NCI-H146 treated with DMSO at 0.1 percent for 48 hours (cell line): ENCODE measurements around the gene NPRL2.

Source experiments
- DNase-seq: peaks from one replicate; lab custom pipeline; 2025; ENCODE audit not compliant: unreplicated experiment; lab: John Stamatoyannopoulos, UW

NPRL2 gene

DNA sequence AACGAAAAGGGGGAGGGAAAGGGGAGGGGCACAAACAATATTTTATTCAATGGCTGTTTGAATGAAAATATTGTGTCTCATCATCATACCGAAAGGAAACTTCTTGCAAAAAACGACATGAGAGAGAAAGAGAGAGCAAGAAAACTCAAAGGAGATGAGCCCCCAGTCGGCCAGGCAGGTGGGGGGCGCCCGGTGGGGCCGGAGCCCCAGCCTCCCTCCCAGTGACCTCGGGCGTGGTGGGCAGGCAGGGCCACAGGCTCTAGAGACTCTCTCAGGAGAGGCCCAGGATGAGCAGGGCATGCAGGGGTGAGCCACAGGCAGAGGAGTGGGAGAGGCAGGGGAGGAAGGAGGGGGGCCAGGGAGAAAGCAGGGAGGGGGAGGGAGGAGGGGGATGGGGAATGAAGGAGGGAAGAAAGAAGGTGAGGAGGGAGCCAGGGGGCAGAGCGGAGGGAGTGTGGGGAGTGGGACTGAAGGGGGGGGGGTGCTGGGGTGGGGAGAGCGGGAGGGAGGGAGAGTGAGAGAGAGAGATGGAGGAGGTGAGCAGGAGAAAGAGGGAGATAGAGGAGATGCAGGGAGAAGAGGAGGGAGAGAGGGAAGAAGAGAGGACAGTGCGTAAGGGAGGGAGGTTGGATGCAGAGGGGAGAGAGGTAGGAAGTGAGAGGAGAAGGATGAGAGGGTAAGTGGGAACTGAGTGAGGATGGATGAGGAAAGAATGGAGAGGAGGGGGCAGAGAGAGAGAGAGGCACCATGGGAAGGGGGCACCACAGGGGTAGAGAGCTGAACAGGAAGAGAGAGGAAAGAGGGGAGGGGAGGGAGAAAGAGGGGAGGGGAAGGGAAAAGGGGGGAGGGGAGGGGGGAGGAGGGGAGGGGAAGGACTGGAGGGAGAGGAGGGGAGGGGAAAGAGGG lies 22.8 kb upstream of the NPRL2 start:
- no peak for DNase-seq

DNA sequence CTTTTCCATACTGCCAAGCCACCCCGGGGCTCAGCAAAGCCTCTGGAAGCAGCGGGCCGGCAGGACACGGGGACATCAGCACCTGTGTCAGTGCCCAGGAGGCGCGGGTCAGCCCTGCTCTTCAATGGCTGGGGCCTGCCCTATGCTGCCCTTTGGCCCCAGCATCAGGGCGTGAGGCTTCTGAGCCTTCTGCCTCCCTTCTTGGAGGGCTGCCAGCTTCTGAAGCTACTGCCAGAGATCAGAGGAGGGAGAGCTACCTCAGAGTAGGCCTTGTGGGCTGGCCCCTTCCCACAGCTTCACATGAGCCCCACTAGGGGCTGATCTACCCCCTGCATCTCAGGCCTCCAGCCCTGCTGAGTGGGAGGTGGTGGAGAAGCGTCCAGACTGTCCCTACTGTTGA lies 21.8 kb upstream of the NPRL2 start:
- DNase-seq = no peak

DNA sequence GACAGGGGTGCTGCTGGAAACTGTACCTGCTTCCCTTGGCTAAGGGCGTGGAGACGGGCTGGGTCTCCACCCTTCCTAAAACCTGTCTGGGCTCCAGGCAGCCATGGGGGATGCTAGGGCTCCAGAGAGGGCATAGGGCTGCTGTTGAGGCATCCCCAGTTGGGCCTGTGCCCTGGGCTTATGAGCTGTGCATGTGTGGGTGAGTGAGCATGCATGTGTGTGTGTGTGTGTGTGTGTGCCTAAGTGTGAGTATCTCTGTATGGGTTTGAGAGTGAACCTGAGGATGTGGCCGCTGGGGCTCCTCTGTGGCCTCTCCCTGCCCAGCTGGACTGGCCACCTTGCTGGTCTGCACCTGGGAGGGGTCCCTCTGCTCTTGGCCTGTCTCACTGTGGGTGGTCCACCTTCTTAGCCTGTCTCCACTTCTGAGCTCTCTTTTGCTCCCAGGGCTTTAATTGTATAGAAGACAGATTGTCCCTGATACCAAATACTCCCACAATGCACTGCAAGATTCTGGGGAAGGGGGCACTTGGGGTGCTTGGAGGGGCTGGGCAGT lies 20.6 kb upstream of the NPRL2 start:
- no peak for DNase-seq

DNA sequence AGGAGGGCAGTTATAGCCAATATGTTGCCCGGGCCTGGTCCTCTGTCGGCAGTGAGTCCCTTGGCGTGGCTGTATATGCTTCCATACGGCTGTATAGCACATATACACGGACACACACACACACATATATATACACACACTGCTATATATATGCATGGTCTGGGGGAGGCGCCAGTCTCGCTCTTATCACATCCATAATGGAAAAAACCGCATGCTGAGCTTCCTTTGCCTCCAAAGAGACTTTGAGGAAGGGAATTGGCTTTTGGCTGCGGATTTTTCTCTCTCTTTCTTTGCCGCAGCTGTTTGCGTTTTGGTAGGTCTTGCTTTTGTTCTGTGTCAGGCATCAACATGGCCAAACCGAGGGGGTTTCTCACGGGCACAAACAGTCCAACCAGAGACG lies 20.0 kb upstream of the NPRL2 start:
- DNase-seq = no peak

DNA sequence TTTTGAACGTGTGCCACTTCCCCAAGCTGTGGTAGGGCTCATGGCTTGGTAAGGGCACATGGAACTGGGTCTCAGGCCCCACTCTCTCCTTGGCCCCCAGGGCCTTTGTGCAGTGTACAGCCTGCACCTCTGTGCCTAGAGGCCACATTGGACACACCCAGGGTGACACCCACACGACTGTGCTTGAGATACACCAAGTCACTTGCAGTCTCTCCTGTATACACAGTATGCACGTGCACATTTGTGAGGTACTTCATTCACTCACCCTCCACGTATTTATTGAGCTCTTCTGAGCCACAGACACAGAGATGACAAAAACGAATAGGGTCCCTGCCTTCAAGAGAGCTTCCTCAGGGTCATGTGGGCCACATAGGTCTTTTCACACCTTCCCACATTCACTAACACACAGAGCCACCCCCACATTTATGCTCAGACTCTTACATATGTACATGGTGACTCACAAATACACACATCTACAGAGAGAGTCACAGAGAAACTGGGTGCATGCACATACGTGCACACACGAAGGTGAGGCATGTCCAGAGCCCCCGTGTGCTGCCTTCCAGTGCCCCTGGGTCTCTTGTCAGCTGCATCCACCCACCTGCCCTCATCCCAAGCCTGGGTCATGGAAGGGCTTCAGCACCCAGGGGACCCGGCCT lies 18.6 kb upstream of the NPRL2 start:
- DNase-seq = no peak

DNA sequence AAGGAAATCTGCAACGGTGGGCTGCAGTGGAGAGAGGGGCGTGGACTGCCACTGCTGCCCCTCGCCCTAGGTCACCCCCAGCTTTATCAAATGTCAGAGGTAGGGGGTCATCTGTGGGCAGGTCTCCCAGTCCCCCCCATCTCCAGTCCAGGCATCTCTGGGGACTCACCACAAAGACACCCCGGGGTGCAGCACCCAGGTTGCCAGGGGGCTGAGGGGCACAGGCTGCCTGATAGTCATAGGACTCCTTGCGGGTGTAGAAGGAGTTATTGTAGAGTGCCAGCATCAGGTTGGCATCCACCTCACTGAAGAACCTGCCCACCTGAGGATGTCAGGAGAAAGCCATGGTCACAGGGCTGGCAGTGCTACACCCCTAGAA lies 15.3 kb upstream of the NPRL2 start:
- no peak for DNase-seq

DNA sequence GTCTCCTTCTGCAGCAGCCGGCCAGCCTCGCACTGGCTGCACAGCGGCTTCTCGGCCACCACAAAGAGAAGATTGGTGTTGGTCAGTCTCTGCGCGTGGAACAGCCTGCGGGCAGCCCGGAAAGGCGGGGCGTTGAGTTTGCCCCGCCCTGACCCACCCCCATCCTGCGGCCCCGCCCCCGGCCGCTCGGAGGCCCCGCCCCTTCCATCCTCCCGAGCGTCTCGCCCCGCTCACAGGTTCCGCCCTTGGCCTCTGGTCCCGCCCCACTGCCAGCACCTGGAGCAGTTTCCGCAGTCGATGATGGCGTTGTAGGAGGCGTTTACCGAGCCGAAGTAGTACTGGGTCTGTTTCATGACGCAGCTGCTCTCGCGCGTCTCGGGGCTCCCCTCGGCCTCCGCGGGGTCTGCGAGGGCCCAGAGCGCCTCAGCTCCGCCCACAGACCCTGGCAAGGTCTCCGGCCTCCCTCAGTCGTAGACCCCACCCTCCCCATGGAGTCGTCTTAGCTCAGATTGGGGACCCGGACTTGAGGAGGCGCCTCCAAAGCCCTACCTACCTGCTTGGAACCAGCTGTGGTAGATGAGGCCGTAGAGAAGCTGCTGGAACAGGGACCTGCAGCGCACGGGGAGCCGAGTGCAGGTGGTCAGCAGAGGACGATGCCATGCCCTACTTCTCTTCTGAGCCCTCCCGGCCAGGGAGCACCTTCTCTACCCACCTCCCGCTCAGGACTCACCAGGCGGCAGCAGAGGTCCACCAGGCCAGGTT lies 14.7 kb upstream of the NPRL2 start:
- peak; percentile 58 for DNase-seq

DNA sequence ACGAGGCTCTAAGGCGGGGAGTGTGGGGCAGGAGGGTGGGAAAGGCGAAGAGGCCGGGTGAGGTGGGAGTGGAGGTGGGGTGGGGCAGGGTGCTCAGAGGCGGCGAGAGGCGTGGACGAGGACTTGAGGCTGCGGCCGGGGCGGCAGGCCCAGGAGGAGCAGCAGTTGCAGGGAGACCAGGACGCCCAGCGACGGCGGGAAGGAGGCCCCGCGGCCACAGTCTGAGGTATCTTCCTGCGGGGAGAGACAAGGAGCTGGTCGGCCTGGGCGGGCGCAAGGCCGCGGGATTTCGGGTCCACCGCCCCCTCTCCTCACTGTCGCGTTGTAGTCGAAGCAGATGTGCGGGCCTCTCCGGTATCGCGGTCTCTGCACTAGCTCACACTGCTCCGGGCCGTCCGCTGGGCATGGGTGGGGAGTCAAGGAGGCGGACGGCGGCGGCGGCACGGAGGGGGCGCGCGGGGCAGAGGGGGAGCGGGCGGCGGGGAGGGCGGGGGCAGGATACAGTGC lies 14.1 kb upstream of the NPRL2 start:
- DNase-seq = no peak

DNA sequence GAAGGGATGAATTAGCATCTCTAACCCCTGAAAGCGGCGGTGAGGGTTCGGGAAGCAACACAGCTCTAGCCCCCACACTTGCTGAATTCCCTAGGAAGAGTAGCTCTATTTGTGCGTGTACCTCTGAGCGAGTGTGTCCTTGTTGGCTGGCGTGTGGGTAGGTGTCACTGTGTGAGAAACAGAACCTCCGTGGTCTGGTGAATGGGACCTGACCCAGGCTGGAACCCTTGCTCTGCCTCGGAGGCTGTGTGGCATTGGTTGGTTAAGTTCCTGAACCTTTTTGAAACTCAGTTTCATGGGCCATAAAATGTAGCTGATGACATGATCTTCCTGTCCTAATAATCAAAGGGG lies 9.2 kb upstream of the NPRL2 start:
- DNase-seq = no peak

DNA sequence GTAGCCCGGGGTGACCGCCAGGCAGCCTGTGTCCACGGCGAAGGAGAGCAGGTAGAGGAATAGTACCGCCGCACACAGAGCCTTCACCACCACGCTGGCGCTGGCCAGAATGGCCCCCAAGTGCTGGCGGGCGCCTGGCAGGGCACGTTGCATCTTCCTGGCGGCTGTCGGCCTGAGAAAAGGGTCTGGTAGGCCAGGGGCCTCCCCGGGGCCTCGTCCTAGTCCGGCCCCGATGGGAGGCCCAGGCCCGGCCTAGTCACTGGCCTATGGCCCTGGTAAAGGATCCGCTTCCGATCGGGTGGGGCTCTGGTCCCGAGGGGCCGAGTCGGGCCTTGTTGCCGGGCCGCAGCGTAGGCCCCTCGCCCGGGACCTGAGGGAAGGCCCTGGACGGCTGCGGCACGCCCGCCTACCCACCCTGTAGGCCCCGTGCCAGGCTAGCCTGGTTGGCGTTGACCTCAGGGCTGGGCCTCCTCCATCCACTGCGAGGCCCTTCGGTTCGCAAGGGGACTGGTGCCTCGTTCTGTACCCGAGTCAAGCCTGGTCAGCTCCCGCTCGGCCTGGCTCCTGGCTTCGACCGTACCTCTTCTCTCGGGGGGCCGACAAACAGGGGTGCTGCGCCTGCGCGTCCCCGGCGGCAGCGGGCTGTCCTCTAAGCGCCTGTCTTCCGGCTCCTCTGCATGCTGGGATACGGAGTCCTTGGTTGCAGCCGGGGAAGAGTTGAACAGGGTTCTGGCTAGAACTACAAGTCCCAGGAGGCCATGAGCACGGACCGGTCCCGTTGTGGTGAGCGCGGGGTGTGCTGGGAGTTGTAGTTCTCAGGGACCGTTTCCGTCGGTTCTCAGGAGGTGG lies 8.6 kb upstream of the NPRL2 start, which contains the start of gene TMEM115:
Gene TMEM115, minus strand, starts transcription at position 611 of the 849 bp plus-strand sequence. Its CDS starts 458 bp downstream, at position 153.
- DNase-seq = peak; percentile 93

DNA sequence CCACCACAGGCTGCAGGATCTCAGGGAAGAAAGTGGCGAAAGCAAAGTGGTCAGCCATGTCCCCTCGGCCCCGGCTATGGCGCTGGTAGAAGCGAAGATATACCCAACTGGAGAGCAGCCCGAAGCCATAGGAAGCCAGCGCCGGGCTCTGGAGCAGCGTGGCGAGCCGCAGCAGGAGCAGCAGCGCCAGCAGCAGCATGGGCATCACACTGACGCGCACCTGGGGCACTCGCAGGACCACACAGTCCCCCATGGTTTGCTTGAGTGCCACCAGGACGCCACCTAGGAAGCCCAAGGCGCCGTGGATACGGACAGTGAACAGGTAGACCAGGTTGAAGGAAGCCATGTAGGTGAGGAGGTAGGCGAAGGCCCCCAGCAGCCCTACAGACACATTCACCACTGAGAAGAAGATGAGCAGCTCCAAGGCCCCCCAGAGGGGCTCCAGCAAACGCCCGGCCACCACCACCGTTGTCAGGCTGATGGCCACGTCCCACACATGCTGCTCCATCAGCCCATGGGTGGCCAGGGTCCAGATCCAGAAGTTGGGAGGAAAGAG lies 7.9 kb upstream of the NPRL2 start:
- no peak for DNase-seq

DNA sequence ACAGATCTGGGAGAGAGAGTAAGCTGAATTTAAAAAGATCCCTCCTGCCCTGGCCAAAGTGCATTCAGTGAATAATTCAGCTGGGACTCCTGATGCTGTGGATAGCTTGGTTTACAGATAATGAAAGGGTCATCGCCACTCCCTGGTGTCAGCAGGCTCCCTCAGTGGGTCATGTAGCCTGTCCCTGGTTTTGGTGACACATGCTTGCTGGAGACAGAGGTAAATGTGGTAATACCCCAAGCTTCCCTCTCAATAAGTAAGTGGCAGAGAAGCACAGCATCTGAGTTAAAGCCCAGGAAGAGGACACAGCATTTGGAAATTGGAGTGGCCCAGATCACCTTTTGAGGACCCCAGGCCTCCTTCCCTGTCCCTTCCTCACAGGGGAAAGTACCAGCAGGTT lies 6.9 kb upstream of the NPRL2 start:
- no peak for DNase-seq

DNA sequence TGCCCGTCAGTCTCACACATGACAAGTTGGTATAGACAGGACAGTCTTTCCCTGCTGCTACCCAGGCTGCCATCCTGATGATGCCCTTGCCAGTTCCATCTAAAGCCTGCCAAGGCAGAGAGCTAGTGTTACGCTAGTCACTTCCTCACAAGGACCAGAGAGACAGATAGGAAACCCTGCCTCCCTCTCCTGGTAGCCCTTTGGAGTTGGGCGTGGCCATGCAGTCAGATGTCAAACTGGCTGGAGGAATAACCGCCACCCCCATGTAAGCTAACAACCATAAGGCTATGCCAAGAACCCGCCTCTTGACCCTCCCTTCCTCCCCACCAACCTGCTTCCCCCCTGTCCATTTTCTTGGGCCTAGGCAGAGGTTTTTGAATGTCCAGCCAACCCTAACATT lies 6.0 kb upstream of the NPRL2 start:
- no peak for DNase-seq

DNA sequence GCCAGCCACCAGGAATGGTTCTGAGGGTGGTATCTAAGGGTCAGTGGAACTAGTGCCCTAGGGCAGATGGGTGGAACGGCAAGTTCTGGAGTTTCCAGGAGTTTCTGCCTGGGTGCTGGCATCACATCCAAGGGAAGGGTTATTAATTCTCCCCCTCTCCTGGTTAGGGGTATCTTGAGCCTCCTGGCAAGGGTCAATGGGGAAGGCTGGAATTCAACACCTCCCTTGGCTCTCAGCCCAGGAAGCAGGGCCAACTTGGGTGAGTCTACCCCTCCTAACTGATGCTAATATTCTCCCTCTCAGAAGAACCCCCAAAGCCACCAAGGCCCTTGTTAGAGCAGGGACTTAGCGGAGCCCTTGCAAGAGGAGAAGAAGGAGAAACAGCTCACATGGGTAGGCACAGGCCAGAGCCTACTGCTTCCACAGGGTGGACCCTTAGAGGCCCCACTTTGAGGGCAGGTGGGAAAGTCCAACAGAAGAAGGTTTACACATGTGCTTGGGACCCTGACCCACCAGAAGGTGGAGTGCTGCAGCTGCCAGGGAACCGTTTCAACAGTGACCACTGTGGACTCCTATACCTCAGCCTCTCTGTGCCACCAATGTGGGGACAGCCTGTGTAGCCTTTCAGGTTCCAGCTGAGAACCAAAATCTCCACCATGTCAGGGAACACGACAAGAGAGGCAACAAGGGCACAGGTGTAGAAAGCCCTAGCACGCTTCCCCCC lies 5.4 kb upstream of the NPRL2 start:
- DNase-seq = no peak

DNA sequence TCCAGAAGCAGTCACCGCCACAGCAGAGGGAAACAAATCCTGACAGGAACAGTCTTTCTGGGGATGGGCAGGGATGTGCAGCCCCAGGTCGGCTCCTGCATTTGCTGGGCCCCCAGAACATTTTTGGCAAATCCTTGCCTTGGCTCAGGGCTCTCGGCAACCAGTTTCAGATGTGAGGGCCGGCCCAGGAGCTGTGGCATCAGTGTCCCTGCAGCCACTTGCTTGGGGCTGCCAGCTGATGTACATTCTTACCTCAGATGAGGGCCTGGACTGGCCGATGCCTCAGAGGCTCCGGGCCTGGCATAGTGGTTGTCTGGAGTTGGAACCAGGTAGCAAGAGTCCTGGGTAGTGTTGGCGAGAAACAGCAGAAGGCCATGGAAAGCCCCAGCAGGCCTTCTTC lies 4.3 kb upstream of the NPRL2 start:
- no peak for DNase-seq

DNA sequence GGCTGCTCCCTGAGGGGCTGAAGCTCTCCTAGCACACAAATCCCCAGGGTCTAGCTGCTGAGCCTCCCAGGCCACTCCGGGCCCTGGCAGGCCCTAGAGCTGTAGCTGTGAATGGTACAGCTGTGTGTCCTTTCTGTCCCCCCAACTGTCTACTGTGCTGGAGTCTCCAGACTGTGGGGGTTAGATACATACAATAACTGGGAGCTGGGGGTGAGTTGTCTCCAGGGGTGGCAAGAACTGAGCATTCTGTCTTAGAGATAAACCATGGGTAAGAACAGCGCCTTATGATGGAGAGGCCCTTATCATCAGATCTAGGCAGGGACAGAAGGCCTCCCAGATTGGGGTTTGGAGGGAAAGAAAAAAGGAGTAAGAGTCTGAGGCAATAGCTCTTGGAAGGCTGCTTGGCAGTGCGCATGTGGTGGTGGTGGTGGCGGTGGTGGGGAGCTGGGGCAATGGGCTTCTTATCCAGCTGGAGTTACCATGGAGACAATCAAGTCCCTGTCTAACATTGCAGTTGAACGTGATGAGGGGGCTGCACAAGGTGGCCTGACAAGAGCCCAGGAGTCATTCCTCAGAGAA lies 3.7 kb upstream of the NPRL2 start:
- no peak for DNase-seq

DNA sequence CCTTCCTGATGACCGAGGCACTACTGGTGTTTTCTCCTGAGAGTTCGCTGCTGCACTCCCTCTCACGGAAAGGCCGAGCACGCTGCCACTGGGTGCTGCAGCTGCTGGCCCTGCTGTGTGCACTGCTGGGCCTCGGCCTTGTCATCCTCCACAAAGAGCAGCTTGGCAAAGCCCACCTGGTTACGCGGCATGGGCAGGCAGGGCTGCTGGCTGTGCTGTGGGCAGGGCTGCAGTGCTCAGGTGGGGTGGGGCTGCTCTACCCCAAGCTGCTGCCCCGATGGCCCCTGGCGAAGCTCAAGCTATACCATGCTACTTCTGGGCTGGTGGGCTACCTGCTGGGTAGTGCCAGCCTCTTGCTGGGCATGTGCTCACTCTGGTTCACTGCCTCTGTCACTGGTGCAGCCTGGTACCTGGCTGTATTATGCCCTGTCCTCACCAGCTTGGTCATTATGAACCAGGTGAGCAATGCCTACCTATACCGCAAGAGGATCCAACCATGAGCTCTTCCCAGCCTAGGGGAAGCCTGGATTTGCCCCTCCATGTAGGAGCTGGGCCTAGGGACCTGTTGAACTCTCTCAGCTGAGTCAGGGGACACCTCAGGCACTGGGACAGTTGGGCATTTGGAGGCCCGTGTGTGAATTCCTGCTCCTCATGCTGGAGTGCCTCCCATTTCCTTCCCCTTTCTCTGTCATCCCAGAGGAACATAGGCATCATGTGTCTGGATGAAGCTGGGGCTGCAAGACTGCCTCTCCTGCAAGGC lies 2.9 kb upstream of the NPRL2 start:
- DNase-seq = no peak

DNA sequence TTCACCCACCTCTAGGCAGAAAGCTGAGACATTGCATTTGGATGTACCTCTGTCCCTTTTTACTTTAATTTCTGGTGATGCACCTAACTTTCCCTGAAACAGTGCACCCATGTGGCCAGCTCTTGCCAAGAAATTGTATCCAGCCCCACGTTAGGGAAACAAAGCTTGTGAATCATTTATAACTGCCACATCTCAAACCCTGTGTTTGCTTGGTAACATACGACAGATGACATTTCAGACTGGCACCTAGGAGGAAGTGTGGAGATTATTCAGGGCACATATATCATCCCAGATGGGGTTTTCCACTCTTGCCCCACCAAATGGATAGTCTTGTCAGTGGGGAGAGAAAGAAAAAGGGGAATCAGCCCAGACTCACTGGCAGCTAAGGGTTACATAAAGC lies 2.2 kb upstream of the NPRL2 start:
- DNase-seq = no peak
